ENCODE data around the gene MUS81.

The MUS81 gene

DNA sequence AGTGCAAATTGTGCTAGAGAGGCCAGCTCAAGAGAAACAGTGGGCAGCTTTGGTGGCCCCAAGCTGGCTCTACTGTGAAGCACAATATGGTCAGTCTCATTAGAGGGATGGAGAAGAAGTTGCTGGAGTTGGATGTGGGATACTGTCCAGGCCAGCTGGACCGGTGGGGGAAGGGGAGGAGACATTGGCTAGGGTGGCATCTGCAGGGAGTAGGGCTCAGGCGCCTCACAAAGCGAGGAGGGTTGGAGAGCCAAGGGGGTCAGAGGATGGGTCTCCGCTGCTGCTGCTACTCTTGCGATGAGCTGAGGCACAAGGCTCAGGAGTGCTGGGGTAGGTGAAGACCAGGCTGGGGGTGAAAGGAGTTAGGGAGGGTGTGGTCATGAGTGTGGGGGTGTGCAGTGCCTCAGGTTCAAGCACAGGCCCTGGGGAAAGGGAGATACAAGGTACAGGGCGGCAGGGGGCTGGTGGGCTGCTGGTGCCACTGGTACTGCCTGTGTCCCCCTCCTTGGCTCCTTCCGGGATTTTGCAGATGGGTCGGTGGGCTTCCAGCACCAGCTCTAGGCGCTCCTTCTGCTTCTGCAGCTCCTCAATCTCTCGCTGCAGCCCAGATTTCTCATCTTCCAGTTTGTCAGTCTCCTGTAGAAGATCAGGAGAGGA lies 32.6 kb downstream of the MUS81 start:
- no peak for DNase-seq (ENCODE audit: low read depth in 2 of 2)

DNA sequence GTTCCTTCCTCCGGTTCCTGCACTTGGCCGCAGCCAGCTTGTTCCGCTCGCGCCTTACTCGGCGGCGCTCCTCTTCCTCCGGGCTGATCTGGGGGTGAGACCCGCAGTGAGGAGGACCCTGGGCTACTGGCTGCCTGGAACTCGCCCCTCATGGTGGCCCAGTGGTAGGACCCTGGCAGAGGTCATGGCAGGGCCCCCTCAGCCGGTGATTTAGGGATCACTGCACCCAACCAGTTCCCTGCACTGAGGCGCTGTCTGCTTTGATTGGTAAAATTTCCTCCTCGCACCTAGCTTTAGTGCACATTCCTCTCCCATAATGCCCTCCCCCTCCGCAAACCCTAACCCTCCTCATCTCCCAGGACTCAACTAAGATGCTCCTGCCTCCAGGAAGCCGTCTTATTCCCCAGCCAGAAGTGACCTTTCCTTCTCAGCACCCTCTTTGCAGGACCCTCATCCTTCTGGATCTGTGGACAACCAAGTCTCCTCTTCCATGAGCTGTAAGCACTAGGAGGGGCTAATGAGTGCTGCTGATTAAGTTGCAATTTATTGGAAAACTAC lies 33.9 kb downstream of the MUS81 start:
- no peak for DNase-seq (ENCODE audit: low read depth in 2 of 2)

DNA sequence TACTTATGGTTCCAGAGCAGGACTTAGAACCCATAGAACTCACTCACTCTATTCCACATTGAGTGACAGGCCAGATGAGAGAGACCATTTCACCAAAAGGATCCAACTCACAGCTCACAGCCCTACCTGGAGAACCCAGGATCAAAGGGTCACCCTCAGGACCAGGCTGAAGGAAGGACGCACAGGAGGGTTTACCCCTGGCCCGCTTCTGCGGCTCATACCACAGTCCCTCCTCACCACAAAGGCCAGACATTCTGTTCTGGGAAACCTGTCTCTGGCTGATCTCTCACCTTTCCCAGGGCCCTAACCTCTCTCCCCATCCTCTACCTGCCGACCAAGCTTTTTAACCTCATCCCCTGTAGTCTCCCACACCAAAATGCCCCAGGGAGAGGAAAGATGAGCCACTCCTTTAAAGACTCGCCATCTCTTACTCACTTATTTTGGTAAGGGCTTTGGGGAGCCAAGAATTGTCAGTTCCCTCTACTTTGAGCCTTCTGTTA lies 35.3 kb downstream of the MUS81 start:
- no peak for DNase-seq (ENCODE audit: low read depth in 2 of 2)

DNA sequence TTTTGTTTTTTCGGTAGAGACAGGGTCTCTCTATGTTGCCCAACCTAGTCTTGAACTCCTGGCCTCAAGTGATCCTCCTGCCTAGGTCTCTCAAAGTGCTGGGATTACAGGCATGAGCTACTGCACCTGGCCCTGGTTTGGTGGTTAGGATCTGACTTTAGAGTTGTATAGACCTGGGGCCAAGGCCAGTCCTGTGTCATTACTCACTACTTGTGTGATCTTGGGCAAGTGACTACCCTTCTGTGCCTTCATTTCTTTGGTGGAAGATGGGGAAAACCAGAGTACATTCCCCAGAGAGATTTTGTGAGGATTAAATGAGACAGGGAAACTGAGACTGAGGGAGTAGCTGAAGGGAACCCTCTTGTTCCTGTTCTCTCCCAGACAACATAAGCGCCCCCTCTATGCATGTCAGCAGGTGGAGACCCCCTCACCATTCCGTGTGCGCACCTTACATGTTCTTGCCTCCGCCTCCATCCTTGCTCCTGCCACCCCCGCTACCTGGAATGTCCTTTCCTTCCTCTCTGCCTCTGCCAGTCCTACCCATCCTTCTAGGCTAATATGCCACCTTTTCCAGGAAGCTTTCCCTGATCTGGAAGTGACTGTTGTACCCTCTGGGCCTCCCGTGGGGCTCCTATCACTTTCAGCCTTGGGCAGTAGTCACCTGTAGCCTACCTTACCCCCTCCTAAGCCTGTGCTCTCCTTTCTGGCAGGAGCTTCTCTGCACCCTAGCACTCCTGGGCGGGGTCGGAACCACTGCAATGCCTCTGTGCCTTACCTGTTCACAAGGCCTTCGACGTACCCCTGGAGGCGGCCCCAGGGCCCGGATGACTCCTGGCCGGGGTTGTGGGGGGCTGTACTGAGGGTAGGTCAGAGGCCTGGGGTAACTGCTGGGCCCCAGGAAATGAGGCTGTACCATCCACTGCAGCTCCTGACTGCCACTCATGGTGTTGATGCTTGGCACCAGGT lies 36.1 kb downstream of the MUS81 start:
- no peak for DNase-seq (ENCODE audit: low read depth in 2 of 2)

DNA sequence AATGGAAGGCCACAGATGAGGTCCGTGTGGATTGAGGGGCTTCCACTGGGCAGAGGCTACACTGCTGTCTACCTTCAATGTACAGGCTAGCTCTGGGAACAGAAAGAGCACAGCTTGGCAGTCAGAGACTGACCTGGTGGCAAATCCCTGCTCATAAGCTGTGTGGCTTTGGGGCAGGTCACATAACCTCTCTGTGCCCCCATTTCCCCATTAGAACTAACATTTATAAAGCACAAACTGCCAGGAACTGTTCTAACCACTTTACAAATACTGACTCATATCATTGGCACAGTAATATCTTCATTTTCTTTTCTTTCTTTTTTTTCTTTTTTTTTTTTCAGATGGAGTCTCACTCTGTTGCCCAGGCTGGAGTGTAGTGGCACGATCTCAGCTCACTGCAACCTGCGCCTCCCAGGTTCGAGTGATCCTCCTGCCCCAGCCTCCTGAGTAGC lies 36.8 kb downstream of the MUS81 start:
- DNase-seq (ENCODE audit: low read depth in 2 of 2), result no peak

DNA sequence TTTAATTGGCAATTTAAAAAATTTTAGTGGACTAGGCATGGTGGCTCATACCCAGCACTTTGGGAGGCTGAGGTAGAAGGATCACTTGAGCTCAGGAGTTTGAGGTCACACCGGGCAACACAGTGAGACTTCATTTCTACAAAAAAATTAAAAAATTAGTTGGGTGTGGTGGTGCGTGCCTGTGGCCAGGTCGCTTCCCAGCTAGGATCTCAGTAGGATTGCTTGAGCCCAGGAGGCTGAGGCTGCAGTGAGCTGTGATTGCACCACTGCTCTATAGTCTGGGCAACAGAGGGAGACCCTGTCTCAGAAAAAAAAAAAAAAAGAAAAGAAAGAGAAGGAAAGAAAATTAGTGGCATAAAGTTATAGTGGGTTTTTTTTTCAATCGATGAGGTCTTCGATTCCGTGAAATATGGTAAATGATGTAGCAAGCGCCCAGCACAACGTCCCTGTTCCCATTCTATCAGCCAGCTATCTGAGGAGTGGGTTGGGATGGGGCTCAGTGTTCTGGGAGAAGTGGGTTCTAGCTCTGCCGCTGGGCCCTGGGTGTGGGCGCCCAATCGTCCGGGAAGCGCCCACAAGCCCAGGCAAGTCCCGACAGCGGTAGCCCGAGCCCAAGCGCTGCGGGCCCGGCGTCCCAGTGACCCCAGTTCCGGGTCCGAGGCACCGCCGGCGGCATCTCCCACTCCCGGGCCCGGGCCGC lies 38.6 kb downstream of the MUS81 start:
- no peak for DNase-seq (ENCODE audit: low read depth in 2 of 2)

DNA sequence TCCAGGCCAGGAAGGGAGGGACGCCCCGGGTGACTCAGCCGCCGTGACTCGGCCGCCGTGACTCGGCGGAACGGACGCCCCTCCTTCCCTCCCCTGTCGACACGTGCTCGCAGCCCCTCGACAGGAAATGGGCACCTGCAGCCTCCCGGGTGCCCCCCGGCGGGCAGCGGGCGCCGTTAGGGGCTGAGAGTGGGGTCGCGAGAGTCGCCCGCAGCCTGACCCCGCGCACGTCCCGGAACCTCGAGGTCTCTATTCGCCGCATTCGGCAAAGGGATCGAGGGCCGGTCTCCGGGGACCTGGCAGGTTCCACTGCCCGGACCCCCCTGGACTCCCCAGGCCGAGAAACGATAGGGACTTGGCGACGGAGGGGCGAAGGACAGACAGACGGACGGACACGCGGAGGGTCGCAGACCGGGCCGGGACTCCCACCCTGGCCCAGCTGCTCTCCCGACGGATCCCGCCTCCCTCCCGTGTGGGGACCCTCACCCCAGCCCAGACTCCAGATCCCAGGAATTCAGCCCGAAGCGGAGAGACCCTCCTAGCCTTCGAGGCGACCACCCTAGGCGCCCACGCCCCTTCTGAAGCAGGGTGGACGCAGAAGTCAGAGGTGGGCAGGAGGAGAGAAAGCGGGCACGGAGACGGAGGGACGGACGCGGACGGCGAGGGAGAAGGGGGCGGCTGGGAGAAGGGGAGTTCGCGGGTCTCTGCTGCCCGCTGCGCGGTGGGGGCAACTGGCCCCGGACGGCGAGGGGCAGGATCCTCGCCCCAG lies 39.3 kb downstream of the MUS81 start:
- DNase-seq (ENCODE audit: low read depth in 2 of 2), result peak; percentile 67 to 68

DNA sequence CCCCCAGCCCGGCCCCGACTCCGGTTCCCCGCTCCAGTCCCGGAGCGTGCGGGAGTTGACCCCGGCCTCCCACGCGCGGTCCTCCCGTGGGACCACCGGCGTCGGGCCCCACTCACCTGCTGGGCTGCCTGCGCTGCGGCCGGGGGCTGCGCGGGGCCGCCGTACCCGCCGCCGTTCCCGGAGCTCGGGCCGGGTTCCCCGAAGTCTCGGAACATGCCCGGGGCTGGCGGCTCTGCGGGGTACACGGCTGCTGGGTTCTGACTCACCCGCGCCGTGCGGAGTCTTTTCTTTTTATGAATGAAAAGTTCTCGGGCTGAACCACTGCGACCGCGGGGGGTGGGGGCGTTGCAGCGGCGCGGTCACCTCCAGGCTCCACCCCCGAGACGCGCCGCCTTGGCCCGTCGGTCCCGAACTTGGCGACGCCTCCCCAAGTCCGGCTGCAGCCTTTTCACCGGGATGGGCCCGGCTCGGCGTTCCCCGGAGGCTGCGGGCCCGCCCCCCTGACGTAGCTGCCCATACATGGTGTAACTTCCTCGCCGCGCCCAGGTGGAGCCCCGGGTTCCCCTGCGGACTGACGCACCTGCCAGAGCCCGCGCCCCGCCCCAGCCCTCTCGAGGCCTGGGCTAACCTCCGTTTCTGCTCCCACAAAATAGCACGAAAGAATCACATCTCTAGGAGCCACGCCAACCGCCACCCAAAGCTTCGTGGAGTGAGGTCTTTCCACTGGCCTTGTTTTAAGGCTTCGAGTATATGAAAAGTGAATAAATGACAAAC lies 40.1 kb downstream of the MUS81 start, which contains the start of gene FOSL1:
TSS of gene FOSL1 (minus strand) at position 264 of the 774 bp plus-strand sequence. CDS start at position 215, 49 bp downstream.
- peak; percentile 90 to 91 for DNase-seq (ENCODE audit: low read depth in 2 of 2)

DNA sequence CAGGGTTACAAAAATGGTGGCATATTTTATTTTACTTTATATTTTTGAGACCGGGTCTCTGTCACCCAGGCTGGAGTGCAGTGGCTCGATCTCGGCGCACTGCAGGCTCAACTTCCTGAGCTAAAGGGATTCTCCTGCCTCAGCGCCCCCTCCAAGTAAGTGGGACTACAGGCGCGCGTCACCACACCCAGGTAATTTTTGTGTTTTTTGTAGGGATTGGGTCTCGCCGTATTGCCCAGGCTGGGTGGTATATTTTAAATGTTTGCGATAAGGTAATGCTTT lies 40.6 kb downstream of the MUS81 start:
- no peak for DNase-seq (ENCODE audit: low read depth in 2 of 2)

DNA sequence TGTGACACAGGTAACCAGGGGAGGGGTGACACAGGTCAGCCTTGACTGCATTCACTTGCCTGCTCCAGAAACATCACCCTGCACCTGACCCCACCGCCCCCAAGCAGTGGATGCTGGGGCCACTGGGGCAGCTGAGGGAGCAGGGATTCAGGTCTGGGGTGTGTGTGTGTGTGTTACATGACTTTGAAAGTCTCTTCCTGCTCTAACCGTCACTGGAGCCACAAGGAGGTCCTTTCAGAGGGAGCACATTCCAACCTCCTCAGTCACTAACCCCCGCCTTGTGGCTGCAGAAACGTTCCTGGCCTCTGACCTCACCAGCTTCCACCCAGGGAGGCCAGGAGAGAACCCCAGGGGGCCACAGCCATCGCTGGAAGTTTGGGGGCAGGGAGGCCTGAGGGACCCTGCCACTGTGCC lies 42.8 kb downstream of the MUS81 start:
- no peak for DNase-seq (ENCODE audit: low read depth in 2 of 2)

DNA sequence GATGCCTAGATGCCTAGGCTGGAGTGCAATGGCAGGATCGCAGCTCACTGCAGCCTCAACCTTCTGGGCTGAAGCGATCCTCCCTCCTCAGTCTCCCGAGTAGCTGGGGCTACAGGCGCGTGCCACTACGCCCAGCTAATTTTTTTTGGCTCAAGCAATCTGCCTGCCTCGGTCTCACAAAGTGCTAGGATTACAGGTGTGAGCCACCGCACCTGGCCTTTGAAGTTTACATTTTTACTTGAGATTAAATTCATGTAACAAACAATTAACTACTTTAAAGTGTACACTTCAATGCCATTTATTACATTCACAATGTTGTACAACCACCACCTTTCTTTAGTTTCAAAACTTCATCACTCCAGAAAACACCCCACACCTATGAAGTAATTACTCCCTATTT lies 43.5 kb downstream of the MUS81 start:
- DNase-seq (ENCODE audit: low read depth in 2 of 2), result no peak

DNA sequence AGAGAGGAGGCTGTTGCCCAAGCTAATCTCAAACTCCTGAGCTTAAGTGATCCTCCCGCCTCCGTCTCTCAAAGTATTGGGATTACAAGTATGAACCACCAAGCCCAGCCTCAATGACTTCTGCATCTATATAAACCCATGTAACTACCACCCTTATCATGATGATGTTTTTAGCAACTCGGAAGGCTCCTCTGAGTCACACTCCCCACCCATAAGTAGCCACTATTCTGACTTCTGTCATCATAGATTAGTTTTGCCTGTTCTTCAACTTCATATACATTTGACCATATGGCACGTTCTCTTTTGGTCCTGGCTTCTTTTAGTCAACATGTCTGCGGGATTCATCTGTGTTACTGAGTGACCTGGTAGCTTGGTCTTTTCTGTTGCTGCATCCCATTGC lies 46.4 kb downstream of the MUS81 start:
- no peak for DNase-seq (ENCODE audit: low read depth in 2 of 2)

DNA sequence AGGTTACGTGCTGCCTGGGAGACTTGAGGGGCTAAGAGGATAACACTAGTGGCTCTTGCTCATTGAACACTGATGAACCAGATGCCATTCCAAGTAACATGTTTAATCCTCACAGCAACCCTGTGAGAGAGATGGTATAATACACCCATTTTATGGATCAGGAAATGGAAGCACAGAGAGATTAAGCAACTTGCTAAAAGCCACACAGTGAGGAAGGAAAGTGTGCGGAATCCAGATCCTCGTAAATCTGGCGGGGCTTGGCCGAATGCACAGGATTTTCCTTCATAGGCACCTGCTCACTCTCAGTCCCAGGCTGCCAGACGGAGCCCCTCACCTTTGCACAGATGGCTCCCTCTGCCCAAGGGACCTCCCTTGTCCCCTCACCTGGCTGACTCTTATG lies 47.6 kb downstream of the MUS81 start:
- DNase-seq (ENCODE audit: low read depth in 2 of 2), result no peak

DNA sequence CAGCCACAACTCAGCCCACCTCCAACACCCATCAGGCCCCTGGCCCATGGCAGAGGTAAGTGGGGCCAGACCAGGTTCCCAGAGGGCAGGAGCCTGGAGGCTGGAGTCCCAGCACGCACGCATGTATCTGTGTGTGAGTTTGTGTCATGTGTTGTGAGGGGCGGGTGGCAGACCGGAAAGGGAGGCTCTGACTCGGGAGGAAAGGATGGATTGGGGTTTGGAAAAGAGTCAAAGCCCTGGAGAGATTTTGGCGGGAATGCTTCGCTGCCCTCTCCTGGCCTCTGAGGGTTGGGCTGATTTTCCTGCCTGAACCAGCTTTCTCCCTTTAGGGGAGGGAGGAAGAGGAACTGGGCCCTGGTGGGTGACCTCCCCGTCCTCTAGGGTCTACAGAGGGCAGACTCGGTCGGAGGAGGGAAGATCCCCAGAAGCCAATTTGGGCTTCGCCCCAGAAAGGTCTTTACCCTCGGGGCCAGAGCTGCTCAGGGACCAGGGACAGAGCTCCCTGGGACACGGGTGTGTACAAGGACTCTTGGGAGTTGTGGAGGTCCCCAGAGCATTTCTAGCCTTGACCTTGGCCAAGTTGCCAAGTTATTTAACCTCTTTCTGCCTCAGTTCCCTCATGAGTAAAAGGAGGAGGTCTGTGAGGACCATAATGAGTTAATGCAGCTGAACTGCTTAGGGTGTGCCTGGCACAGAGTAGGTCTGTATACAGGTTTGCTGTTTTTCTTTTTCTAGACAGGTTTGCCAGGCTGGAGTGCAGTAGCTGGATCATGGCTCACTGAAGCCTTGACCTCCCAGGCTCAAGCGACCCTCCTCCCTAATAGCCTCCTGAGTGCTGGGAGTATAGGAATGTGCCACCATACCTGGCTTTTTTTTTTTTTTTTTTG lies 51.7 kb downstream of the MUS81 start:
- no peak for DNase-seq (ENCODE audit: low read depth in 2 of 2)

DNA sequence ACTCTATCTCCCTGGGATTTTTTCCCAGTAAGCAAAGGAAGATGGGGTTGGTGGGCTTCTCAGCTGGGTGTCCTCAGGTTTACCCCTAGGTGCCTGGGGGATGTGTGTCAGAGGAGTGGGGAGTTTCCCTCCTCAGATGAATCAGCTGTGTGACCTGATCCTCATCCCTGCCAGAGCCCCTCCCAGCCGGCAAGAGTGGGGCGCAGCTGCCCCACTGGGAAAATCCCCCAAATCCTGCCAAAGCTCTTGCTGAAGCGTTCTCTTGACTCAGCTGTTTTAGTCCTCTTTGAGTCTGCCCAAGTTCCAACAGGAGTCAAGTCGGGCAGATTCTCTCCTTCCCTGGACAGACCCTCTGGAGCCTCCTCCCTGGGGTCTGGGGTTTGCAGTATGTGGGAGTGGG lies 52.6 kb downstream of the MUS81 start:
- DNase-seq (ENCODE audit: low read depth in 2 of 2), result no peak

DNA sequence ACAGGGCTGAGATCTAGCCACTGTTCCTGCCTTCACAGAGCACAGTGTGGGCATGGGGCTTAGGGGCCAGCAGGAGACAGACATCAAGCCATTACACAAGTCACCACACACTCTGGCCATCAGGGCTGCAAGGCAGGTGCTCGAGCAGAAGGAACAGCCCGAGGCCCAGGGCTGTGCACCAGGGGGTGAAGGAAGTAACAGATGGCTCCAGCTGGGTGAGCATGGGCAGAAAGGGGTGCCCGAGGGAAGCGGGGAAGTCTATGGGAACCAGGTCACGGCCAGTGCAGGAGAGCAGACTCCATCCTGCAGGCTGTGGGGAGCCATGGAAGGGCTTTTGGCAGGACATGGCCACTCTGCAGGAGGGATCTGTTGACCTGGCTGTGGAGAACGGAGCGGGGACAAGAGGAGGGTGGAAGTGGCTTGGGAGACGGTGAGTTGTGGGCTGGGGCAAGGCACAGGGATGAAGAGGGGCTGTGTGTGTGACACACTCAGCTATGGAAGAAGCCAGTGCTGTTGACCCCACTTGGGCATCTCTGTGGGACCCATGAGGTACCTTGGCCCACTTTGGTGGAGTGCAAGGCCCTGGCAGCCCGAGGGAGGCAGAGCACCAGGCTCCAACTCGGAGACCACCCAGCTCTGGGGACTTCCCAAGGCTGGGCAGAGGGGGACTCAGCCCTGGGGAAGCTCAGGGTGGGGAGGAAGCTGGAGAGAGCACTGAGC lies 55.0 kb downstream of the MUS81 start:
- DNase-seq (ENCODE audit: low read depth in 2 of 2), result no peak

DNA sequence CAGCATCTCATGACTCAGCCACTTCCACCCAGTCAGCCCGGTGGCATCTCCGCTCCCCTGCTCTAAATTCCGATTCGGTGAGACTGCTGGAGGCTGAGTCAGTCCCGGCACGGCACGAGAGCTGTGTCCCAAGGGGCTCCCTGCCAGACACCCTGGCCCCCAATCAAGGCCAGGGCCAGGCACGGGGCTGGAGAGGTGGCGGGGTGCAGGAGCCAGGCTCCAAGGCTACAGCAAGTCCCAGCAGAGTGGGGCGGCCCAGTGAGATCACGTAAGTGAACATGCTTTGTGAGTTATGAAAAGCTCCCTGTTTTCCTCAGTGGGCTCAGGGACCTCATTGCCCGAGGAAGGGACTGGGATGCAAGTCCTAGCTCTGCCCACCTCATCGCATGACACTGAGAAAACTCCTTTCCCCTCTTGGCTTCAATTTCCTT lies 55.6 kb downstream of the MUS81 start:
- no peak for DNase-seq (ENCODE audit: low read depth in 2 of 2)

Data from stimulated activated CD8-positive, alpha-beta memory T cell treated with anti-CD3 and anti-CD28 coated beads, Interleukin-15, amount 100 ng/mL, for 4 hours (primary cell).